Measurements from ENCODE around the gene CFB.

The CFB gene

GRCh38 chr6:31954511-31954910 is 8.6 kb downstream of the CFB start:
- no peak for DNase-seq (ENCODE audit: low read depth)
- no peak overlapping the region for H3K4me3 ChIP-seq (ENCODE audit: control insufficient read depth, low read depth, low read length)
- TF ChIP-seq, protein P1, sequence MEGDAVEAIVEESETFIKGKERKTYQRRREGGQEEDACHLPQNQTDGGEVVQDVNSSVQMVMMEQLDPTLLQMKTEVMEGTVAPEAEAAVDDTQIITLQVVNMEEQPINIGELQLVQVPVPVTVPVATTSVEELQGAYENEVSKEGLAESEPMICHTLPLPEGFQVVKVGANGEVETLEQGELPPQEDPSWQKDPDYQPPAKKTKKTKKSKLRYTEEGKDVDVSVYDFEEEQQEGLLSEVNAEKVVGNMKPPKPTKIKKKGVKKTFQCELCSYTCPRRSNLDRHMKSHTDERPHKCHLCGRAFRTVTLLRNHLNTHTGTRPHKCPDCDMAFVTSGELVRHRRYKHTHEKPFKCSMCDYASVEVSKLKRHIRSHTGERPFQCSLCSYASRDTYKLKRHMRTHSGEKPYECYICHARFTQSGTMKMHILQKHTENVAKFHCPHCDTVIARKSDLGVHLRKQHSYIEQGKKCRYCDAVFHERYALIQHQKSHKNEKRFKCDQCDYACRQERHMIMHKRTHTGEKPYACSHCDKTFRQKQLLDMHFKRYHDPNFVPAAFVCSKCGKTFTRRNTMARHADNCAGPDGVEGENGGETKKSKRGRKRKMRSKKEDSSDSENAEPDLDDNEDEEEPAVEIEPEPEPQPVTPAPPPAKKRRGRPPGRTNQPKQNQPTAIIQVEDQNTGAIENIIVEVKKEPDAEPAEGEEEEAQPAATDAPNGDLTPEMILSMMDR (IDR thresholded peaks at IDR 0.05; ENCODE audit: control insufficient read depth, insufficient read depth, low read depth, low read length, missing control alignments), result no peak

- no peak overlapping the region for H3K4me3 ChIP-seq (ENCODE audit: control insufficient read depth, low read depth, low read length)
- no peak for DNase-seq (ENCODE audit: low read depth)
- TF ChIP-seq, protein P1 (IDR thresholded peaks at IDR 0.05; ENCODE audit: control insufficient read depth, insufficient read depth, low read depth, low read length, missing control alignments), result no peak
Measured at GRCh38 chr6:31956796-31957195, 10.9 kb downstream of the CFB start.

GRCh38 chr6:31958412-31958740 is 12.5 kb downstream of the CFB start:
- no peak for DNase-seq (ENCODE audit: low read depth)
- TF ChIP-seq, protein P1 (IDR thresholded peaks at IDR 0.05; ENCODE audit: control insufficient read depth, insufficient read depth, low read depth, low read length, missing control alignments), result no peak
- H3K4me3 ChIP-seq (ENCODE audit: control insufficient read depth, low read depth, low read length), result peak overlapping the region; percentile 95

GRCh38 chr6:31958741-31959739 is 13.1 kb downstream of the CFB start, which contains the start of the genes NELFE and SKIC2:
Gene NELFE (minus strand): TSS chr6:31958971. CDS start chr6:31958446, 525 bp downstream.
Gene SKIC2 (plus strand): TSS chr6:31959175. CDS start chr6:31959193, 18 bp downstream.
- peak within 1 kb of the TSS; percentile 95 for H3K4me3 ChIP-seq (ENCODE audit: control insufficient read depth, low read depth, low read length)
- DNase-seq (ENCODE audit: low read depth), result peak; percentile 91
- TF ChIP-seq, protein P1 (IDR thresholded peaks at IDR 0.05; ENCODE audit: control insufficient read depth, insufficient read depth, low read depth, low read length, missing control alignments), result no peak

- TF ChIP-seq, protein P1 (IDR thresholded peaks at IDR 0.05; ENCODE audit: control insufficient read depth, insufficient read depth, low read depth, low read length, missing control alignments), result no peak
- DNase-seq (ENCODE audit: low read depth), result no peak
- no peak overlapping the region for H3K4me3 ChIP-seq (ENCODE audit: control insufficient read depth, low read depth, low read length)
Measured at GRCh38 chr6:31961616-31962015, 15.7 kb downstream of the CFB start.

GRCh38 chr6:31963921-31964320 is 18.0 kb downstream of the CFB start:
- no peak overlapping the region for H3K4me3 ChIP-seq (ENCODE audit: control insufficient read depth, low read depth, low read length)
- TF ChIP-seq, protein P1 (IDR thresholded peaks at IDR 0.05; ENCODE audit: control insufficient read depth, insufficient read depth, low read depth, low read length, missing control alignments), result no peak
- no peak for DNase-seq (ENCODE audit: low read depth)

Measured in AG09309 (cell line).